Thoracic aorta (tissue), 2 donors: ENCODE results near the gene CUL9. TPM values are rescaled to one million over a fixed set of nuclear protein-coding genes. Genes with fewer than 3 reads are reported as not detected.

Source experiments
- ATAC-seq: fragments of 150-250 bp; one replicate; pipeline ENCODE4 v1.8.0; 2017; ENCODE audit warnings: low read depth; ENCODE audit not compliant: insufficient number of reproducible peaks, low FRiP score
- DNase-seq: peaks from one replicate; pipeline ENCODE4 v3.0.0-alpha.2; 2020; ENCODE audit warnings: low spot score
- H3K27ac ChIP-seq, 2 donors: fragments of 200-600 bp; sonication (generic); 1 replicate in 1 of 2; 2 replicates in 1 of 2; pipeline ENCODE4 v1.5.1; 2016; ENCODE audit warnings: mild to moderate bottlenecking in 2 of 2, moderate library complexity in 2 of 2
- H3K27me3 ChIP-seq: fragments of 200-600 bp; sonication (generic); replicated peaks from 2 replicates; pipeline ENCODE4 v1.6.0; 2016; ENCODE audit warnings: mild to moderate bottlenecking; ENCODE audit not compliant: insufficient read depth
- H3K36me3 ChIP-seq: fragments of 200-600 bp; sonication (generic); one replicate; pipeline ENCODE4 v1.5.1; 2016
- H3K4me1 ChIP-seq, 2 donors: fragments of 200-600 bp; sonication (generic); 1 replicate in 1 of 2; 2 replicates in 1 of 2; pipeline versions ENCODE4 v1.5.1 to v1.6.0; 2016; ENCODE audit warnings: low read depth in 2 of 2, mild to moderate bottlenecking in 1 of 2; ENCODE audit not compliant: control insufficient read depth in 1 of 2
- H3K4me3 ChIP-seq: fragments of 200-600 bp; sonication (generic); 2 replicates; pipeline ENCODE4 v1.5.1; 2016; ENCODE audit warnings: mild to moderate bottlenecking
- H3K9me3 ChIP-seq: fragments of 200-600 bp; sonication (generic); 2 replicates; pipeline ENCODE4 v1.5.1; 2016
- total RNA-seq, 2 donors: library from RNA; depleted of rRNA; stranded (reverse); fragments of >200 nt; gene quantifications; one replicate each; pipeline versions ENCODE4 v1.1.0 to v1.2.3, GENCODE V29; 2016
- TF ChIP-seq, protein P1 (sequence below): fragments of 200-600 bp; sonication (generic); IDR thresholded peaks from one replicate; pipeline ENCODE4 v1.5.1; 2019; ENCODE audit warnings: antibody characterized with exemption

CUL9 gene
- total RNA-seq, 2 donors from 2014 or later: 30.3 to 41.2 TPM

DNA sequence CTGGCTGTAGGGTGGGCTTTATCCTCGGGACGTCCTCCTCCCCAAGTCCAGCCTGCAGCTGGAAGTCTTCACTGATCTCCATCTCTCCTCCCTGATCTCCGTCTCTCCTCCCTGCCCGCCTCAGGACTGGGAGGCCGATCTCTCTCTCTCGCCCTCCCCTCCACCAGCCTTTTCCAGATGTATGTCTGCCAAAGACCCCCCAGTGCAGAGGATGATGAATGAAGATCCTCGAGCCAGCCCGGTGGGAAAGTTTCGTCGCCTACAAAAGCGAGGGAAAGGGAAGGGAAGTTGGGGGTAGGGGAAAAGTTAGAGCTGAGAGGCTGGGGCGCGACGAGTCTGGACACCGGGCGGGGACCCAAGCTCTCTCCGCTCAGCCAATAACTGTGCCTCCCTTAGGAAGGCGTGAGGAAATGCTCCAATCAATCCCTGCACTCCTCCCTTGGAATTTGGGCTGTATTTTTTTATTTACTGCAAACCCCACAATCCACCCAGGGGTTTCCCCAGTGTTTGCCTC, 11.5 kb upstream of the CUL9 start:
- no peaks in the 10 kb centered on the region for H3K27me3 ChIP-seq
- TF ChIP-seq, protein P1, sequence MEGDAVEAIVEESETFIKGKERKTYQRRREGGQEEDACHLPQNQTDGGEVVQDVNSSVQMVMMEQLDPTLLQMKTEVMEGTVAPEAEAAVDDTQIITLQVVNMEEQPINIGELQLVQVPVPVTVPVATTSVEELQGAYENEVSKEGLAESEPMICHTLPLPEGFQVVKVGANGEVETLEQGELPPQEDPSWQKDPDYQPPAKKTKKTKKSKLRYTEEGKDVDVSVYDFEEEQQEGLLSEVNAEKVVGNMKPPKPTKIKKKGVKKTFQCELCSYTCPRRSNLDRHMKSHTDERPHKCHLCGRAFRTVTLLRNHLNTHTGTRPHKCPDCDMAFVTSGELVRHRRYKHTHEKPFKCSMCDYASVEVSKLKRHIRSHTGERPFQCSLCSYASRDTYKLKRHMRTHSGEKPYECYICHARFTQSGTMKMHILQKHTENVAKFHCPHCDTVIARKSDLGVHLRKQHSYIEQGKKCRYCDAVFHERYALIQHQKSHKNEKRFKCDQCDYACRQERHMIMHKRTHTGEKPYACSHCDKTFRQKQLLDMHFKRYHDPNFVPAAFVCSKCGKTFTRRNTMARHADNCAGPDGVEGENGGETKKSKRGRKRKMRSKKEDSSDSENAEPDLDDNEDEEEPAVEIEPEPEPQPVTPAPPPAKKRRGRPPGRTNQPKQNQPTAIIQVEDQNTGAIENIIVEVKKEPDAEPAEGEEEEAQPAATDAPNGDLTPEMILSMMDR: no peak
- H3K9me3 ChIP-seq: no peaks in the 10 kb centered on the region
- DNase-seq (peak; percentile 23), ATAC-seq (peak; percentile 47)
- H3K4me1 ChIP-seq: peaks cover 13 to 35% of the 10 kb centered on the region in 2 donors
- H3K27ac ChIP-seq: peak overlapping the region; percentile 98 to 99
- H3K4me3 ChIP-seq: peak overlapping the region; percentile 96
- peaks cover under 1% of the 10 kb centered on the region for H3K36me3 ChIP-seq

DNA sequence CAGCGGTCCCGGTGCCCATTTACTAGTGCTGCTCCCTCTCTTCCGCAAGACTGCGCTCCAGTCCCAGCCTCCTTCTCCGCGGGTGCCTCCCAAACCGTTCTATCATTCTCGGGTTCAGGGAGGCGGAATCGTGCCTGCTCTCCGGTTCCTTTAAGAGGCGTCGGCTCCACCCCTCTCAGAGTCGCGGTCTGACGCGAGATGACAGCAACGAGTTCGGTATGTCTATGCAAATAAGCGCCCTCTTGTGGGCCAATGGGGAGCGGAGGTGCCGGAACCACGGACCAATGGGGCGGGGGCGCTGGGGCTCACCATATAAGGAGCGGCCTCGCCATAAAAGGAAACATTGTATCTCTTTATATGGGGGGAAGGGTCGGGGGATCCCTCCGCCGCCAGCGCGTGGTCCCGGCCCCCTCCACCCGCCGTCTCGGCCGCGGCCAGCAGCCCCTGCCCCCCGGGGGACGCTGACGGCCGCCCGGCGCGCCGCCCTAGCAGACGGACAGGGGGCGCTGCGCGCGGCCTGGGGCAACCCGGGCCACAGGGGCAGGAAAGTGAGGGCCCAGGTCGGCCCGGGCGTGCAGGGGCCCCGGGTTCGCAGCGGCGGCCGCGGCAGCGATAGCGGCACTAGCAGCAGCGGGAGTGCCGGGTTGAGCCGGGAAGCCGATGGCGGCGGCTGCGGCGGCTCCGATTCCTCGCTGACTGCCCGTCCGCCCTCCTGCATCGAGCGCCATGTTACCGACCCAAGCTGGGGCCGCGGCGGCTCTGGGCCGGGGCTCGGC, 10.9 kb upstream of the CUL9 start, which contains the start of gene SRF:
TSS of gene SRF (plus strand) at position 339 of the 776 bp plus-strand sequence. CDS start at position 727, 388 bp downstream.
- Histone ChIP-seq H3K27me3 (no peaks in the 10 kb centered on the region), H3K36me3 (peaks cover 7% of the 10 kb centered on the region), H3K27ac (peak within 1 kb of the TSS; percentile 98 to 99), H3K4me3 (peak within 1 kb of the TSS; percentile 96), H3K4me1 (peaks cover 18 to 42% of the 10 kb centered on the region in 2 donors), H3K9me3 (no peaks in the 10 kb centered on the region)
- ATAC-seq: peak; percentile 61
- TF ChIP-seq, protein P1: peak; percentile 50
- DNase-seq: peak; percentile 100

DNA sequence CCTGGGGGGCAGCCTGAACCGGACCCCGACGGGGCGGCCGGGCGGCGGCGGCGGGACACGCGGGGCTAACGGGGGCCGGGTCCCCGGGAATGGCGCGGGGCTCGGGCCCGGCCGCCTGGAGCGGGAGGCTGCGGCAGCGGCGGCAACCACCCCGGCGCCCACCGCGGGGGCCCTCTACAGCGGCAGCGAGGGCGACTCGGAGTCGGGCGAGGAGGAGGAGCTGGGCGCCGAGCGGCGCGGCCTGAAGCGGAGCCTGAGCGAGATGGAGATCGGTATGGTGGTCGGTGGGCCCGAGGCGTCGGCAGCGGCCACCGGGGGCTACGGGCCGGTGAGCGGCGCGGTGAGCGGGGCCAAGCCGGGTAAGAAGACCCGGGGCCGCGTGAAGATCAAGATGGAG, 10.3 kb upstream of the CUL9 start:
- Histone ChIP-seq H3K27ac (peak overlapping the region; percentile 98 to 99), H3K36me3 (peaks cover 13% of the 10 kb centered on the region), H3K9me3 (no peaks in the 10 kb centered on the region), H3K27me3 (no peaks in the 10 kb centered on the region), H3K4me1 (peaks cover 20 to 47% of the 10 kb centered on the region in 2 donors), H3K4me3 (peak overlapping the region; percentile 96)
- TF ChIP-seq, protein P1: no peak
- ATAC-seq (no peak), DNase-seq (no peak)

DNA sequence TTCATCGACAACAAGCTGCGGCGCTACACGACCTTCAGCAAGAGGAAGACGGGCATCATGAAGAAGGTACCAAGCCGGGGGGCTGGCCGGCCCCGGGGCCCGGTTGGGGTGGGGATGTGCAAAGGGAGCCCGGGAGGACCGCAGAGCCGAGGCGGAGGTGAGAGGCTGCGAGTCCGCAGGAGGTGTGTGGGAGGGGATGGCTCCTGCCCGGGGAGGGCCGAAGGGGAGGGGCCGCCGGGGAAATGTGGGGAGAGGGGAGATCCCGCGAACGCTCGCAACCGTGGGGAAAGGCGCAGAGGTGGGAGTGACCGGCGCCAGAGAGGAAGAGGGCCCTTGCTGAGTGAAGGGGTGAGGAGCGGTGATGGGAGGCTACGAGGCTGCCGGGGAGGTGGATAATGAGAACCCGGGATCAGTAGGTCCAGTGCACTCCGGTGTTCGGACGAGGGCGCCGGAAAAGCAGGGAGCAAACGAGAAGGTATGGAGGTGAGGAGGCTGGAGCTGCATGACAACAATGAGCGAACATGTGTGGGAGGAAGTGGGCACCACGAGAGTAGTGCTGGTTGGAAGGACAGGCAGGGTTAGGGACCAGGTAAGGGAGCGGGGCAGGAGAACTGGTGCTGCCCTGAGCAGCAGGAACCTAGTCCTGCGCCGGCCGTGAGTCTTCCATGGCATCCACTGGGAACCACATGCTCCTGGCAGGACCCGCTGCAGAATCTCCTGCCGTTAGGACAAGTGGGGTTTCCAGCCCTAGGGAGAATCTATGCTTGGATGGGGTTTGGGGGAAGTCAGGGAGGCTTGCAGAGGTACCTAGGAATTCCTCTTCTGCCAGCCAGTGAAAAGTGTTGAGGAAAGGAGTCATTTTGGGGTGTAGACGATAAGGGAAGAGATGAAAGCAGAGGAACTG, 9.6 kb upstream of the CUL9 start:
- no peaks in the 10 kb centered on the region for H3K27me3 ChIP-seq
- DNase-seq (no peak), ATAC-seq (no peak)

More for the DNA sequence above, 9.6 kb upstream of the CUL9 start:
- H3K36me3 ChIP-seq: peaks cover 16% of the 10 kb centered on the region
- TF ChIP-seq, protein P1: no peak
- H3K4me1 ChIP-seq: peaks cover 20 to 48% of the 10 kb centered on the region in 2 donors
- H3K9me3 ChIP-seq: no peaks in the 10 kb centered on the region
- H3K27ac ChIP-seq: peak overlapping the region; percentile 98 to 99
- H3K4me3 ChIP-seq: peak overlapping the region; percentile 96
